ENCODE results near the gene SLC25A44.

The SLC25A44 gene

GRCh38 chr1:156233426-156234127 is 39.7 kb downstream of the SLC25A44 start:
- Histone ChIP-seq H3K4me3 (ENCODE audit: low read depth in 1 of 2, low read length in 2 of 2) (no peak overlapping the region), H3K9me3 (ENCODE audit: control insufficient read depth in 1 of 2, low read length in 2 of 2) (no peaks in the 10 kb centered on the region), H3K36me3 (ENCODE audit: control insufficient read depth in 1 of 2, insufficient read depth in 2 of 2, low read length in 2 of 2) (peaks cover 7 to 51% of the 10 kb centered on the region in 2 donors), H3K27ac (ENCODE audit: low read depth, low read length) (no peak overlapping the region), H3K27me3 (ENCODE audit: control insufficient read depth in 1 of 2, insufficient read depth in 2 of 2, low read length in 2 of 2) (no peaks in the 10 kb centered on the region), H3K4me1 (ENCODE audit: control insufficient read depth in 1 of 2, insufficient read depth in 2 of 2, low read length in 2 of 2) (no peaks in the 10 kb centered on the region), H3K9ac (ENCODE audit: low read depth in 1 of 2, low read length in 2 of 2) (no peak overlapping the region)

GRCh38 chr1:156236164-156236563 is 42.3 kb downstream of the SLC25A44 start:
- H3K4me3 ChIP-seq (ENCODE audit: low read depth in 1 of 2, low read length in 2 of 2): no peak overlapping the region
- H3K9me3 ChIP-seq (ENCODE audit: control insufficient read depth in 1 of 2, low read length in 2 of 2): no peaks in the 10 kb centered on the region
- H3K27me3 ChIP-seq (ENCODE audit: control insufficient read depth in 1 of 2, insufficient read depth in 2 of 2, low read length in 2 of 2): no peaks in the 10 kb centered on the region
- peaks cover 15 to 63% of the 10 kb centered on the region in 2 donors for H3K36me3 ChIP-seq (ENCODE audit: control insufficient read depth in 1 of 2, insufficient read depth in 2 of 2, low read length in 2 of 2)
- H3K27ac ChIP-seq (ENCODE audit: low read depth, low read length): no peak overlapping the region
- no peak overlapping the region for H3K9ac ChIP-seq (ENCODE audit: low read depth in 1 of 2, low read length in 2 of 2)
- no peaks in the 10 kb centered on the region for H3K4me1 ChIP-seq (ENCODE audit: control insufficient read depth in 1 of 2, insufficient read depth in 2 of 2, low read length in 2 of 2)

- H3K27ac ChIP-seq (ENCODE audit: low read depth, low read length): no peak overlapping the region
- no peaks in the 10 kb centered on the region for H3K9me3 ChIP-seq (ENCODE audit: control insufficient read depth in 1 of 2, low read length in 2 of 2)
- H3K27me3 ChIP-seq (ENCODE audit: control insufficient read depth in 1 of 2, insufficient read depth in 2 of 2, low read length in 2 of 2): no peaks in the 10 kb centered on the region
- peaks cover 15 to 60% of the 10 kb centered on the region in 2 donors for H3K36me3 ChIP-seq (ENCODE audit: control insufficient read depth in 1 of 2, insufficient read depth in 2 of 2, low read length in 2 of 2)
- no peak overlapping the region for H3K9ac ChIP-seq (ENCODE audit: low read depth in 1 of 2, low read length in 2 of 2)
- no peak overlapping the region for H3K4me3 ChIP-seq (ENCODE audit: low read depth in 1 of 2, low read length in 2 of 2)
- no peaks in the 10 kb centered on the region for H3K4me1 ChIP-seq (ENCODE audit: control insufficient read depth in 1 of 2, insufficient read depth in 2 of 2, low read length in 2 of 2)
Measured at GRCh38 chr1:156238248-156238647, 44.3 kb downstream of the SLC25A44 start.

- H3K9ac ChIP-seq (ENCODE audit: low read depth in 1 of 2, low read length in 2 of 2): no peak overlapping the region
- no peak overlapping the region for H3K4me3 ChIP-seq (ENCODE audit: low read depth in 1 of 2, low read length in 2 of 2)
- peaks cover 7 to 20% of the 10 kb centered on the region in 2 donors for H3K4me1 ChIP-seq (ENCODE audit: control insufficient read depth in 1 of 2, insufficient read depth in 2 of 2, low read length in 2 of 2)
- H3K27me3 ChIP-seq (ENCODE audit: control insufficient read depth in 1 of 2, insufficient read depth in 2 of 2, low read length in 2 of 2): peaks cover 16 to 20% of the 10 kb centered on the region in 2 donors
- H3K36me3 ChIP-seq (ENCODE audit: control insufficient read depth in 1 of 2, insufficient read depth in 2 of 2, low read length in 2 of 2): peaks cover 8 to 43% of the 10 kb centered on the region in 2 donors
- H3K27ac ChIP-seq (ENCODE audit: low read depth, low read length): no peak overlapping the region
- H3K9me3 ChIP-seq (ENCODE audit: control insufficient read depth in 1 of 2, low read length in 2 of 2): no peaks in the 10 kb centered on the region
Measured at GRCh38 chr1:156241311-156241811, 47.5 kb downstream of the SLC25A44 start.

- H3K36me3 ChIP-seq (ENCODE audit: control insufficient read depth in 1 of 2, insufficient read depth in 2 of 2, low read length in 2 of 2): peaks cover 8 to 37% of the 10 kb centered on the region in 2 donors
- no peaks in the 10 kb centered on the region for H3K9me3 ChIP-seq (ENCODE audit: control insufficient read depth in 1 of 2, low read length in 2 of 2)
- peak within 1 kb of the TSS; percentile 3 for H3K27ac ChIP-seq (ENCODE audit: low read depth, low read length)
- H3K27me3 ChIP-seq (ENCODE audit: control insufficient read depth in 1 of 2, insufficient read depth in 2 of 2, low read length in 2 of 2): peaks cover 18 to 25% of the 10 kb centered on the region in 2 donors
- H3K4me3 ChIP-seq (ENCODE audit: low read depth in 1 of 2, low read length in 2 of 2): no peak within 1 kb of the TSS
- H3K9ac ChIP-seq (ENCODE audit: low read depth in 1 of 2, low read length in 2 of 2): no peak within 1 kb of the TSS
- H3K4me1 ChIP-seq (ENCODE audit: control insufficient read depth in 1 of 2, insufficient read depth in 2 of 2, low read length in 2 of 2): peaks cover 7 to 25% of the 10 kb centered on the region in 2 donors
Measured at GRCh38 chr1:156241926-156242325, 48.0 kb downstream of the SLC25A44 start, which contains the start of gene BGLAP. Gene BGLAP, plus strand, starts transcription at chr1:156242184. Its CDS starts 48 bp downstream, at chr1:156242232.

- no peak overlapping the region for H3K27ac ChIP-seq (ENCODE audit: low read depth, low read length)
- H3K4me3 ChIP-seq (ENCODE audit: low read depth in 1 of 2, low read length in 2 of 2): no peak overlapping the region
- H3K9ac ChIP-seq (ENCODE audit: low read depth in 1 of 2, low read length in 2 of 2): no peak overlapping the region
- H3K4me1 ChIP-seq (ENCODE audit: control insufficient read depth in 1 of 2, insufficient read depth in 2 of 2, low read length in 2 of 2): peaks cover 7 to 25% of the 10 kb centered on the region in 2 donors
- peaks cover 8 to 32% of the 10 kb centered on the region in 2 donors for H3K36me3 ChIP-seq (ENCODE audit: control insufficient read depth in 1 of 2, insufficient read depth in 2 of 2, low read length in 2 of 2)
- H3K9me3 ChIP-seq (ENCODE audit: control insufficient read depth in 1 of 2, low read length in 2 of 2): no peaks in the 10 kb centered on the region
- peaks cover 18 to 28% of the 10 kb centered on the region in 2 donors for H3K27me3 ChIP-seq (ENCODE audit: control insufficient read depth in 1 of 2, insufficient read depth in 2 of 2, low read length in 2 of 2)
Measured at GRCh38 chr1:156242738-156243137, 48.8 kb downstream of the SLC25A44 start.

GRCh38 chr1:156244126-156244525 is 50.2 kb downstream of the SLC25A44 start:
- H3K27me3 ChIP-seq (ENCODE audit: control insufficient read depth in 1 of 2, insufficient read depth in 2 of 2, low read length in 2 of 2): peaks cover 18 to 28% of the 10 kb centered on the region in 2 donors
- no peak overlapping the region for H3K9ac ChIP-seq (ENCODE audit: low read depth in 1 of 2, low read length in 2 of 2)
- H3K9me3 ChIP-seq (ENCODE audit: control insufficient read depth in 1 of 2, low read length in 2 of 2): no peaks in the 10 kb centered on the region
- peaks cover 7 to 25% of the 10 kb centered on the region in 2 donors for H3K4me1 ChIP-seq (ENCODE audit: control insufficient read depth in 1 of 2, insufficient read depth in 2 of 2, low read length in 2 of 2)
- no peak overlapping the region for H3K27ac ChIP-seq (ENCODE audit: low read depth, low read length)
- no peak overlapping the region for H3K4me3 ChIP-seq (ENCODE audit: low read depth in 1 of 2, low read length in 2 of 2)
- peaks cover 8 to 18% of the 10 kb centered on the region in 2 donors for H3K36me3 ChIP-seq (ENCODE audit: control insufficient read depth in 1 of 2, insufficient read depth in 2 of 2, low read length in 2 of 2)

GRCh38 chr1:156244712-156245111 is 50.8 kb downstream of the SLC25A44 start:
- Histone ChIP-seq H3K4me3 (ENCODE audit: low read depth in 1 of 2, low read length in 2 of 2) (peak overlapping the region in 1 of 2 donors; percentile 65), H3K9me3 (ENCODE audit: control insufficient read depth in 1 of 2, low read length in 2 of 2) (no peaks in the 10 kb centered on the region), H3K4me1 (ENCODE audit: control insufficient read depth in 1 of 2, insufficient read depth in 2 of 2, low read length in 2 of 2) (peaks cover 7 to 25% of the 10 kb centered on the region in 2 donors), H3K9ac (ENCODE audit: low read depth in 1 of 2, low read length in 2 of 2) (no peak overlapping the region), H3K27me3 (ENCODE audit: control insufficient read depth in 1 of 2, insufficient read depth in 2 of 2, low read length in 2 of 2) (peaks cover 18 to 28% of the 10 kb centered on the region in 2 donors), H3K27ac (ENCODE audit: low read depth, low read length) (no peak overlapping the region), H3K36me3 (ENCODE audit: control insufficient read depth in 1 of 2, insufficient read depth in 2 of 2, low read length in 2 of 2) (peaks cover 4 to 17% of the 10 kb centered on the region in 2 donors)

- no peaks in the 10 kb centered on the region for H3K9me3 ChIP-seq (ENCODE audit: control insufficient read depth in 1 of 2, low read length in 2 of 2)
- peak overlapping the region; percentile 19 to 43 for H3K9ac ChIP-seq (ENCODE audit: low read depth in 1 of 2, low read length in 2 of 2)
- H3K4me3 ChIP-seq (ENCODE audit: low read depth in 1 of 2, low read length in 2 of 2): peak overlapping the region; percentile 62 to 65
- peaks cover 7 to 21% of the 10 kb centered on the region in 2 donors for H3K36me3 ChIP-seq (ENCODE audit: control insufficient read depth in 1 of 2, insufficient read depth in 2 of 2, low read length in 2 of 2)
- peaks cover 18 to 28% of the 10 kb centered on the region in 2 donors for H3K27me3 ChIP-seq (ENCODE audit: control insufficient read depth in 1 of 2, insufficient read depth in 2 of 2, low read length in 2 of 2)
- H3K4me1 ChIP-seq (ENCODE audit: control insufficient read depth in 1 of 2, insufficient read depth in 2 of 2, low read length in 2 of 2): peaks cover 7 to 25% of the 10 kb centered on the region in 2 donors
- H3K27ac ChIP-seq (ENCODE audit: low read depth, low read length): no peak overlapping the region
Measured at GRCh38 chr1:156245451-156246232, 51.7 kb downstream of the SLC25A44 start.
